Type B pancreatic cell (in vitro differentiated cells): Measurements from ENCODE around the gene TRA2B. TPM values are rescaled to one million over a fixed set of nuclear protein-coding genes. Genes with fewer than 3 reads are reported as not detected.

Source experiments
- DNase-seq: peaks from one replicate; pipeline ENCODE4 v3.0.0; 2021; ENCODE audit warnings: mixed read lengths; ENCODE audit not compliant: unreplicated experiment; ENCODE audit errors: extremely low spot score
- H3K27ac Mint-ChIP-seq: 2 replicates; pipeline ENCODE4 v1.8.0; 2021; ENCODE audit warnings: mild to moderate bottlenecking, mixed read lengths
- H3K27me3 Mint-ChIP-seq: 2 replicates; pipeline ENCODE4 v1.8.0; 2021; ENCODE audit warnings: mixed read lengths
- H3K36me3 Mint-ChIP-seq: 2 replicates; pipeline ENCODE4 v1.8.0; 2021; ENCODE audit warnings: mixed read lengths
- H3K4me1 Mint-ChIP-seq: one replicate; pipeline ENCODE4 v1.8.0; 2021; ENCODE audit warnings: mixed read lengths; ENCODE audit not compliant: unreplicated experiment
- H3K4me3 Mint-ChIP-seq: 2 replicates; pipeline ENCODE4 v1.8.0; 2021; ENCODE audit warnings: mild to moderate bottlenecking, mixed read lengths
- H3K9me3 Mint-ChIP-seq: 2 replicates; pipeline ENCODE4 v1.8.0; 2021; ENCODE audit warnings: mixed read lengths
- total RNA-seq: library from RNA; stranded (reverse); gene quantifications from 2 replicates; pipeline ENCODE4 v1.2.1, GENCODE V29; 2021; ENCODE audit warnings: low replicate concordance
- TF ChIP-seq, protein P1 (sequence below): fragments of 200-600 bp; sonication (generic); conservative IDR thresholded peaks from 2 replicates; pipeline ENCODE4 v1.5.0; 2021; ENCODE audit warnings: antibody characterized with exemption, mild to moderate bottlenecking

Gene TRA2B
- total RNA-seq, 1 donor from 2014 or later: 205 TPM

DNA sequence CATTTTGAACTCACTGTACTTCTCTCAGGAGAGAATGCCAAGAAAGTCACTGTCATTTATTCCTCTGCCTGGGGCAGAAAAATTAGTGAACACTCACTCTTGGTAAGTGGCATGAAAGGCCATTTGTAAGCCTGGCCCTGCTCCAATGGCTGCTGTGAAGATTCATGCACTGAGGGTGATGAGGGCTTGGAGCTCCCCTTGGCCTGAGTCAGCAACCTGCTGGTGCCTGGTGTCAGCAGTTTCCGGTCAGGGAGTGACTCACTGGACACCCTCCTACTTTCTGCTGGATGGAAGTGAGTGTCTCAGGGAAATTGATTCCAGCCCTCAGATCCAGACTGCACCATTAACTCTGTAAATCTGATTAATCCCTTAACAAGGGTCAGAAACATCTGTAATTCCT lies 37.6 kb downstream of the TRA2B start:
- Mint-ChIP-seq H3K27ac (peak overlapping the region; percentile 30), H3K27me3 (no peaks in the 10 kb centered on the region), H3K4me1 (peaks cover 6% of the 10 kb centered on the region), H3K9me3 (no peaks in the 10 kb centered on the region), H3K4me3 (no peak overlapping the region), H3K36me3 (no peaks in the 10 kb centered on the region)
- DNase-seq: no peak
- TF ChIP-seq, protein P1, sequence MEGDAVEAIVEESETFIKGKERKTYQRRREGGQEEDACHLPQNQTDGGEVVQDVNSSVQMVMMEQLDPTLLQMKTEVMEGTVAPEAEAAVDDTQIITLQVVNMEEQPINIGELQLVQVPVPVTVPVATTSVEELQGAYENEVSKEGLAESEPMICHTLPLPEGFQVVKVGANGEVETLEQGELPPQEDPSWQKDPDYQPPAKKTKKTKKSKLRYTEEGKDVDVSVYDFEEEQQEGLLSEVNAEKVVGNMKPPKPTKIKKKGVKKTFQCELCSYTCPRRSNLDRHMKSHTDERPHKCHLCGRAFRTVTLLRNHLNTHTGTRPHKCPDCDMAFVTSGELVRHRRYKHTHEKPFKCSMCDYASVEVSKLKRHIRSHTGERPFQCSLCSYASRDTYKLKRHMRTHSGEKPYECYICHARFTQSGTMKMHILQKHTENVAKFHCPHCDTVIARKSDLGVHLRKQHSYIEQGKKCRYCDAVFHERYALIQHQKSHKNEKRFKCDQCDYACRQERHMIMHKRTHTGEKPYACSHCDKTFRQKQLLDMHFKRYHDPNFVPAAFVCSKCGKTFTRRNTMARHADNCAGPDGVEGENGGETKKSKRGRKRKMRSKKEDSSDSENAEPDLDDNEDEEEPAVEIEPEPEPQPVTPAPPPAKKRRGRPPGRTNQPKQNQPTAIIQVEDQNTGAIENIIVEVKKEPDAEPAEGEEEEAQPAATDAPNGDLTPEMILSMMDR: no peak

- no peaks in the 10 kb centered on the region for H3K27me3 Mint-ChIP-seq
- peaks cover 6% of the 10 kb centered on the region for H3K4me1 Mint-ChIP-seq
Measured at GRCh38 chr3:185896636-185897035, 41.2 kb downstream of the TRA2B start.

GRCh38 chr3:185887066-185887465 lies 50.7 kb downstream of the TRA2B start:
- TF ChIP-seq, protein P1: no peak
- DNase-seq: no peak
- no peaks in the 10 kb centered on the region for H3K9me3 Mint-ChIP-seq
- no peak overlapping the region for H3K4me3 Mint-ChIP-seq
- no peak overlapping the region for H3K27ac Mint-ChIP-seq
- H3K36me3 Mint-ChIP-seq: no peaks in the 10 kb centered on the region
- H3K27me3 Mint-ChIP-seq: no peaks in the 10 kb centered on the region
- H3K4me1 Mint-ChIP-seq: no peaks in the 10 kb centered on the region

More at GRCh38 chr3:185896636-185897035, 41.2 kb downstream of the TRA2B start:
- H3K4me3 Mint-ChIP-seq: no peak overlapping the region
- no peaks in the 10 kb centered on the region for H3K9me3 Mint-ChIP-seq
- TF ChIP-seq, protein P1: no peak
- H3K36me3 Mint-ChIP-seq: no peaks in the 10 kb centered on the region
- DNase-seq: no peak
- peak overlapping the region; percentile 94 for H3K27ac Mint-ChIP-seq

DNA sequence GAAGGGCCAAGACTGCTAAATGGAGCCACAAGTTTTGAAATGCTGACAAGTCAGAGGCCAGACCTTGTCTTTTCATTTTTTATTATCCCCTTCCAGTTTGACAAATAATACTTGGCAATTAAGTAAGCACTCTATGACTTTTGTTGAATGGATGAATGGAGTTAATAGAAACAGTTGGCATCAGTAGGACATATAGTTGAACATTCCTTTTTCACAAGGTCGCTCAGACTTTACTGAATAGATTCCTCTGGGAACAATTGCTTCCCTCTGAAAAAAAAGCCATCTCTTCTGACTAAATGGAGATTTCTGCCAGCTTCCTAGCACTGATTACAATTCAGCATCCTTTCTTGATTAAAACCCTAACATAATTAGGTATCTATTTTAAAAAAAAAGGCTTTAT lies 53.2 kb downstream of the TRA2B start:
- DNase-seq: no peak
- TF ChIP-seq, protein P1: no peak
- no peak overlapping the region for H3K4me3 Mint-ChIP-seq
- H3K4me1 Mint-ChIP-seq: no peaks in the 10 kb centered on the region
- H3K27ac Mint-ChIP-seq: no peak overlapping the region
- no peaks in the 10 kb centered on the region for H3K27me3 Mint-ChIP-seq
- no peaks in the 10 kb centered on the region for H3K36me3 Mint-ChIP-seq
- no peaks in the 10 kb centered on the region for H3K9me3 Mint-ChIP-seq

GRCh38 chr3:185881926-185882325 lies 55.9 kb downstream of the TRA2B start:
- no peak overlapping the region for H3K27ac Mint-ChIP-seq
- H3K9me3 Mint-ChIP-seq: no peaks in the 10 kb centered on the region
- no peaks in the 10 kb centered on the region for H3K27me3 Mint-ChIP-seq
- TF ChIP-seq, protein P1: no peak
- H3K36me3 Mint-ChIP-seq: no peaks in the 10 kb centered on the region
- H3K4me1 Mint-ChIP-seq: peaks cover 3% of the 10 kb centered on the region
- DNase-seq: no peak
- no peak overlapping the region for H3K4me3 Mint-ChIP-seq

DNA sequence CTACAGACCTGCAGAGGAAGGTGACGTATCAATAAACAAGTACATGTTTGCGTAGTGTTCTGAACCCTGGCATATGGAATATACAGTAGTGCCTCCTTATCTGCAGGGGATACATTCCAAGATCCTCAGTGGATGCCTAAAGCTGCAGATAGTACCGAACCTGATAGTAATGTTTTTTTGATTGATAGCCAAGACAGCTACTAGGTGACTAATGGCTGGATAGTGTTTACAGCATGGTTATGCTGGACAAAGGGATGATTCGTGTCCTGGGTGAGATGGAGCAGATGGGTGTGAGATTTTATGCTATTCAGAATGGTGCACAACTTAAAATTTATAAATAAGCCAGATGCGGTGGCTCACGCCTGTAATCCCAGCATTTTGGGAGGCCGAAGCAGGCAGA lies 57.2 kb downstream of the TRA2B start:
- Mint-ChIP-seq H3K36me3 (no peaks in the 10 kb centered on the region), H3K9me3 (no peaks in the 10 kb centered on the region), H3K4me1 (peaks cover 3% of the 10 kb centered on the region), H3K4me3 (no peak overlapping the region), H3K27ac (no peak overlapping the region), H3K27me3 (no peaks in the 10 kb centered on the region)
- TF ChIP-seq, protein P1: no peak
- no peak for DNase-seq
